ENCODE data around the gene HOXA3.

The HOXA3 gene

DNA sequence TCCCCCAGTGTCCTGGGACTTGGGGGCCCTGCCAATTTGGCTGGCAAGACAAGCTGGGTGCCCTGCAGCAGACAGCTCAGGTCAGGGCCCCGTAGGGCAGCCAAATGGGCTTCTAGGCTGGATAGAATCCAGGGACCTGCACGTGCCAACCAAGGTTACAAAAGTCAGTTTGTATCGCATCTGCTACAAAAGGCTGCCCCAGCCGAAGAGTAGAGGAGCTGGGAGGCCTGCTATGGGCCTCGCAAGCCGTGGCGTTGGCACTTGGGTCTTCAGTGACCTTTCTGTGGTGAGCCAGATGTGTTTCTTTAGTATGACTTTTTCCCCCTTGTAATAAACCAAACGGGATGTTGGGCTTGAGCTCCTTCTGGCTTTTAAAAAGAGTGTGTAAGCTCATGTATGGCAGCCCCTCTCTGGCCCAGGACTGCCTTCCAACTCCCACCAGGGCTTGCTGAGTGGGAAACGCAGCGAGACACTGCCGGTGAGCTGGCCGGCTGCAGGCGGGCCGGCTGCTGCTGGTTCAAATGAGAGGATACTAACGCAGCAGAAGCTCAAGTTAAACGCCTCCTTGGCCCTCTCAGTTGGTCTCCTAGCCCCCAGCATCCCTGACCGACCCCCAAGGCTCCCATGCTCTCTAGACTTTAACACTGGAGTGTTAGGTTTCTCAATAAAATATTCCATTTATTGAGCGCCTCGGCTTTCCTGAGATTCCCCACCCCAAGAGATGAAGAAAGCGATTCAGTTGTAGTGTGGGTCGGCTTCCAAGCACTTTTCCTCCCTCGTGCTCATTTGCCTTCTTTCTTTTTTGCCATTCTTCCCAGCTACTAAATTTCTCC lies 24.8 kb upstream of the HOXA3 start:
- no peak for TF ChIP-seq ZFP30 (CRISPR knock-in tag; IDR thresholded peaks at IDR 0.05)
- no peak for TF ChIP-seq ZFP3 (CRISPR knock-in tag; IDR thresholded peaks at IDR 0.05)
- TF ChIP-seq, protein P1, sequence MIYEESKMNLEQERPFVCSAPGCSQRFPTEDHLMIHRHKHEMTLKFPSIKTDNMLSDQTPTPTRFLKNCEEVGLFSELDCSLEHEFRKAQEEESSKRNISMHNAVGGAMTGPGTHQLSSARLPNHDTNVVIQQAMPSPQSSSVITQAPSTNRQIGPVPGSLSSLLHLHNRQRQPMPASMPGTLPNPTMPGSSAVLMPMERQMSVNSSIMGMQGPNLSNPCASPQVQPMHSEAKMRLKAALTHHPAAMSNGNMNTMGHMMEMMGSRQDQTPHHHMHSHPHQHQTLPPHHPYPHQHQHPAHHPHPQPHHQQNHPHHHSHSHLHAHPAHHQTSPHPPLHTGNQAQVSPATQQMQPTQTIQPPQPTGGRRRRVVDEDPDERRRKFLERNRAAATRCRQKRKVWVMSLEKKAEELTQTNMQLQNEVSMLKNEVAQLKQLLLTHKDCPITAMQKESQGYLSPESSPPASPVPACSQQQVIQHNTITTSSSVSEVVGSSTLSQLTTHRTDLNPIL (CRISPR knock-in tag; IDR thresholded peaks at IDR 0.05; ENCODE audit: low read depth) = no peak
- TF ChIP-seq ZNF565 (CRISPR knock-in tag; conservative IDR thresholded peaks at IDR 0.05; ENCODE audit: low read depth) = no peak
- no peak for TF ChIP-seq ZNF70 (CRISPR knock-in tag; IDR thresholded peaks at IDR 0.05)
- TF ChIP-seq GLIS3 (CRISPR knock-in tag; IDR thresholded peaks at IDR 0.05) = no peak
- TF ChIP-seq RARB (CRISPR knock-in tag; IDR thresholded peaks at IDR 0.05) = no peak
- TF ChIP-seq ZC3H10 (CRISPR knock-in tag; IDR thresholded peaks at IDR 0.05) = no peak
- TF ChIP-seq, protein P2, sequence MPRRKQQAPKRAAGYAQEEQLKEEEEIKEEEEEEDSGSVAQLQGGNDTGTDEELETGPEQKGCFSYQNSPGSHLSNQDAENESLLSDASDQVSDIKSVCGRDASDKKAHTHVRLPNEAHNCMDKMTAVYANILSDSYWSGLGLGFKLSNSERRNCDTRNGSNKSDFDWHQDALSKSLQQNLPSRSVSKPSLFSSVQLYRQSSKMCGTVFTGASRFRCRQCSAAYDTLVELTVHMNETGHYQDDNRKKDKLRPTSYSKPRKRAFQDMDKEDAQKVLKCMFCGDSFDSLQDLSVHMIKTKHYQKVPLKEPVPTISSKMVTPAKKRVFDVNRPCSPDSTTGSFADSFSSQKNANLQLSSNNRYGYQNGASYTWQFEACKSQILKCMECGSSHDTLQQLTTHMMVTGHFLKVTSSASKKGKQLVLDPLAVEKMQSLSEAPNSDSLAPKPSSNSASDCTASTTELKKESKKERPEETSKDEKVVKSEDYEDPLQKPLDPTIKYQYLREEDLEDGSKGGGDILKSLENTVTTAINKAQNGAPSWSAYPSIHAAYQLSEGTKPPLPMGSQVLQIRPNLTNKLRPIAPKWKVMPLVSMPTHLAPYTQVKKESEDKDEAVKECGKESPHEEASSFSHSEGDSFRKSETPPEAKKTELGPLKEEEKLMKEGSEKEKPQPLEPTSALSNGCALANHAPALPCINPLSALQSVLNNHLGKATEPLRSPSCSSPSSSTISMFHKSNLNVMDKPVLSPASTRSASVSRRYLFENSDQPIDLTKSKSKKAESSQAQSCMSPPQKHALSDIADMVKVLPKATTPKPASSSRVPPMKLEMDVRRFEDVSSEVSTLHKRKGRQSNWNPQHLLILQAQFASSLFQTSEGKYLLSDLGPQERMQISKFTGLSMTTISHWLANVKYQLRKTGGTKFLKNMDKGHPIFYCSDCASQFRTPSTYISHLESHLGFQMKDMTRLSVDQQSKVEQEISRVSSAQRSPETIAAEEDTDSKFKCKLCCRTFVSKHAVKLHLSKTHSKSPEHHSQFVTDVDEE (CRISPR knock-in tag; IDR thresholded peaks at IDR 0.05) = no peak
- TF ChIP-seq ZNF8 (CRISPR knock-in tag; IDR thresholded peaks at IDR 0.05) = no peak
- TF ChIP-seq, protein P3, sequence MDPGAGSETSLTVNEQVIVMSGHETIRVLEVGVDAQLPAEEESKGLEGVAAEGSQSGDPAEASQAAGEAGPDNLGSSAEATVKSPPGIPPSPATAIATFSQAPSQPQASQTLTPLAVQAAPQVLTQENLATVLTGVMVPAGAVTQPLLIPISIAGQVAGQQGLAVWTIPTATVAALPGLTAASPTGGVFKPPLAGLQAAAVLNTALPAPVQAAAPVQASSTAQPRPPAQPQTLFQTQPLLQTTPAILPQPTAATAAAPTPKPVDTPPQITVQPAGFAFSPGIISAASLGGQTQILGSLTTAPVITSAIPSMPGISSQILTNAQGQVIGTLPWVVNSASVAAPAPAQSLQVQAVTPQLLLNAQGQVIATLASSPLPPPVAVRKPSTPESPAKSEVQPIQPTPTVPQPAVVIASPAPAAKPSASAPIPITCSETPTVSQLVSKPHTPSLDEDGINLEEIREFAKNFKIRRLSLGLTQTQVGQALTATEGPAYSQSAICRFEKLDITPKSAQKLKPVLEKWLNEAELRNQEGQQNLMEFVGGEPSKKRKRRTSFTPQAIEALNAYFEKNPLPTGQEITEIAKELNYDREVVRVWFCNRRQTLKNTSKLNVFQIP (CRISPR knock-in tag; IDR thresholded peaks at IDR 0.05; ENCODE audit: borderline replicate concordance, low read depth) = no peak
- no peak for TF ChIP-seq OSR1 (CRISPR knock-in tag; IDR thresholded peaks at IDR 0.05)
- TF ChIP-seq, protein P4, sequence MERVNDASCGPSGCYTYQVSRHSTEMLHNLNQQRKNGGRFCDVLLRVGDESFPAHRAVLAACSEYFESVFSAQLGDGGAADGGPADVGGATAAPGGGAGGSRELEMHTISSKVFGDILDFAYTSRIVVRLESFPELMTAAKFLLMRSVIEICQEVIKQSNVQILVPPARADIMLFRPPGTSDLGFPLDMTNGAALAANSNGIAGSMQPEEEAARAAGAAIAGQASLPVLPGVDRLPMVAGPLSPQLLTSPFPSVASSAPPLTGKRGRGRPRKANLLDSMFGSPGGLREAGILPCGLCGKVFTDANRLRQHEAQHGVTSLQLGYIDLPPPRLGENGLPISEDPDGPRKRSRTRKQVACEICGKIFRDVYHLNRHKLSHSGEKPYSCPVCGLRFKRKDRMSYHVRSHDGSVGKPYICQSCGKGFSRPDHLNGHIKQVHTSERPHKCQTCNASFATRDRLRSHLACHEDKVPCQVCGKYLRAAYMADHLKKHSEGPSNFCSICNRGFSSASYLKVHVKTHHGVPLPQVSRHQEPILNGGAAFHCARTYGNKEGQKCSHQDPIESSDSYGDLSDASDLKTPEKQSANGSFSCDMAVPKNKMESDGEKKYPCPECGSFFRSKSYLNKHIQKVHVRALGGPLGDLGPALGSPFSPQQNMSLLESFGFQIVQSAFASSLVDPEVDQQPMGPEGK (CRISPR knock-in tag; IDR thresholded peaks at IDR 0.05; ENCODE audit: borderline replicate concordance) = no peak
- no peak for TF ChIP-seq PPARA (CRISPR knock-in tag; IDR thresholded peaks at IDR 0.05; ENCODE audit: borderline replicate concordance)
- ATAC-seq = no peak

DNA sequence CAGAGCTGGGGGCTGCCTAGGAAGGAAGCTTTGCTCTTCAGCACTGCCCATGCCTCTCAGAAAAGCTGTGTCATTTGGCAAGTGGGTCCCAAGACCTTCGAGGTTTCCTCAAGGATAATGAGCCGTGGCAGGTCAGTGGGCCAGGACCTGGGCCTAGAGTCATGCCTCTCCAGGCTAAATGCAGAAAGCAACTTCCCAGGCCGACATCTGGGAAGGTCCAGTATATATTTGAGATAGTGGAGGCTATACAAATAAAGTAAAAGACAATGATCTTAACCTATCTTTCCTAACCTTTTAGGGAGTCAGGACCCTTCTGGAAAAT lies 24.1 kb upstream of the HOXA3 start:
- no peak for TF ChIP-seq ISL1 (CRISPR knock-in tag; IDR thresholded peaks at IDR 0.05)
- TF ChIP-seq, protein P4 (CRISPR knock-in tag; IDR thresholded peaks at IDR 0.05; ENCODE audit: borderline replicate concordance) = no peak
- TF ChIP-seq BACH2 (CRISPR knock-in tag; IDR thresholded peaks at IDR 0.05; ENCODE audit: borderline replicate concordance) = no peak
- TF ChIP-seq SNAI2 (CRISPR knock-in tag; IDR thresholded peaks at IDR 0.05) = no peak
- no peak for TF ChIP-seq ZFP3 (CRISPR knock-in tag; IDR thresholded peaks at IDR 0.05)
- no peak for TF ChIP-seq ZC3H10 (CRISPR knock-in tag; IDR thresholded peaks at IDR 0.05)
- no peak for TF ChIP-seq RARB (CRISPR knock-in tag; IDR thresholded peaks at IDR 0.05)
- TF ChIP-seq, protein P1 (CRISPR knock-in tag; IDR thresholded peaks at IDR 0.05; ENCODE audit: low read depth) = no peak
- no peak for TF ChIP-seq PPARA (CRISPR knock-in tag; IDR thresholded peaks at IDR 0.05; ENCODE audit: borderline replicate concordance)
- ATAC-seq = no peak
